Stimulated activated naive CD4-positive, alpha-beta T cell treated with Interleukin-2 at 50 U/mL for 16 hours (primary cell): Measurements from ENCODE around the gene PKNOX2.
"Not testable (repeated sequence)": the region's sequence is repeated elsewhere in the genome, so short reads cannot be mapped to it uniquely, and the experiment has no call there.

Source experiments
- DNase-seq: peaks from one replicate; lab custom pipeline; 2025; lab: John Stamatoyannopoulos, UW

The PKNOX2 gene

DNA sequence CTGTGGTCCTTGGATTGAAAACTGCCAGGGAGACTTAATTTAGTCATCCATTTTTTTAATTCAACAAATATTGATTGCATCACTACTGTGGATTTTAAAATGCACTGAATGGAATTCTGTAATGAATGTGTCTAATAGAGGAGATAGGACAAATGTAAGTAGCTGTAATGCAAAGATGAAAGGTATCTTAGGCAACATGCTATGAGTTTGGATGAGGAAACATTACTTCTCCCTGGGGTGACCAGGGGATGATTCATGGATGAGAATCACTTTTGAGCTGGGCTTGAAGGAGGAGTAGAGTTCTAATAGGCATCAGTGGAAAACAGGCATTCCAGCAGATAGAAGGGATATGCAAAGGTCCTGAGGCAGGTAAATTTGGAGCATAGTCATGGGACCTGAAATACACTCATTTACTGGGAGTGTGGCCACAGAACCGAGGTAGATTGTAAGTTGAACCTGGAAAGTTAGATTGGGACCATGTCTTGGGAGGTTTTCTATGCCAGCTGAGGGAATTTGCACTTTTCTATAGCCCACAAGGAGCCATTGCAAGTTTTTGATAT is 43.4 kb downstream of the PKNOX2 start:
- no peak for DNase-seq

DNA sequence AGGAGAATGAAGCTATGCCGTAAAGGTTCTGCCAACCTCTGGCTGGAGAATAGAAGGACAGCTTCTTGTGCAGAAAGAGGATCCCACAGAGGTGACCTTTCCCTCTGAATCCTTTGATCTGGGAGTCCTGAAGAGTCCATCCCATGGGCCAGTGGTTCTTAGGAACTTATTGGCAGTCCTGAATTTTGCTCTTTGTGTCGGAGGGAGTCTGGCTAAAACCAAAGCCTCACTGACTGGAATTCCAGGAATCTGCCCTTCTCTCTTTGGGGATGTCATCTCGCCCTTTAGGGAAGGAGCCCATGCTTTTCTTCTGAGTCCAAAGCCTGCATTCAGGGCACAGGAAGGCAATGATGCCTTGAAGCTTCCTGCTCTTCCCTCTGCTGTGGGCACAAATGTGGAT is 45.5 kb downstream of the PKNOX2 start:
- DNase-seq, result no peak

DNA sequence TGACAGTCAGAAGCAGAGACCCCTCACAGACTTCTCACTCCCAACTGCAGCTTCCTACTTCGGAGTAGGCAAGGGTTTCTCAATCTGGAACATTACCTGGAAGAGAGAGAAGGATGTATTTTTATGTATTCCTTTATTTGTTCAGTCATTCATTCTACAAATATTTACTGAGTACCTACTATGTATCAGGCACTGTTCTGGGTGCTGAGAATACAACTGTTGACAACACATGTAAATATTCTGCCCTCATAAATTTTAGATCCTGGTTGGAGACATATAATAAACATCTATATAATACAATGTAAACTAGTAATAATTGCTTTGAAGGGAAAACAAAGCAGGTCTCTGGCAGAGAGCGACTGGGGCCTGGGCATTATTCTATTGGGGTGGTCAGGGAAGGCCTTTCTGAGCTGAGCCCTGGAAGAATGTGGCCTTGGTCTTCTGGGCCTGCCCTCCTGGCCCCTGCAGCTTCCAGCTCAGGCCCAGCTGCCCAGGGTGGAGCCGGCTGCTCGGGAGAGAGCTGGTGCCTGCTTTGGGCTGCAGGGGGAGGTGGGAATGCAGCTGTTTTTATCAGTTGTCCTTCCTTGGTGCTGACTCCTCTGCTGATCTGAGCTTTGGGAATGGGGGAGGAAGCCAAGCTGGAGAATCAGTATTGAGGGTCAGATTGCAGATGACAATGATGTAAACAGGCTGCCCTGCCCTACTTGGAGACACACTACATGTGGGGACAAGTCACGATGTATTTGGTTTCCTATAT is 46.8 kb downstream of the PKNOX2 start:
- DNase-seq, result no peak

DNA sequence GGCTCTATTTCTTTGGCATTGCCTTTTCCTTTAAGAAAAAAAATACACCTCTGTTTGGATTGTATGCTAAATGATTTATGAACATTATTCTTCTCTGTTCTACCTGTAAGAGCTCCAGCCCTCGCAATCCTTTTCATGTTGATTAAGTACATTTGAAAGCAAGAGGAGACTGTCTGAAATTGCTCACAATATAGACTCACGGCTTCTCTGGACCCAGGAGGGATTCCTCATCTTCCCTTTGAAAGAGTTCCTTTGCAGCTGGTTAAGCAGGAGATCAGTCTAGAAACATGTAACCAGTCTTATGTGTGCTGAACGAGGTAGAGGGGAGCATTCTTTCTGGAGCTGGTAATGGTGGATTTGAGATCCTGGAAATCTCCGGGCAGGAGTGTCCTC is 47.4 kb downstream of the PKNOX2 start:
- DNase-seq, result no peak

DNA sequence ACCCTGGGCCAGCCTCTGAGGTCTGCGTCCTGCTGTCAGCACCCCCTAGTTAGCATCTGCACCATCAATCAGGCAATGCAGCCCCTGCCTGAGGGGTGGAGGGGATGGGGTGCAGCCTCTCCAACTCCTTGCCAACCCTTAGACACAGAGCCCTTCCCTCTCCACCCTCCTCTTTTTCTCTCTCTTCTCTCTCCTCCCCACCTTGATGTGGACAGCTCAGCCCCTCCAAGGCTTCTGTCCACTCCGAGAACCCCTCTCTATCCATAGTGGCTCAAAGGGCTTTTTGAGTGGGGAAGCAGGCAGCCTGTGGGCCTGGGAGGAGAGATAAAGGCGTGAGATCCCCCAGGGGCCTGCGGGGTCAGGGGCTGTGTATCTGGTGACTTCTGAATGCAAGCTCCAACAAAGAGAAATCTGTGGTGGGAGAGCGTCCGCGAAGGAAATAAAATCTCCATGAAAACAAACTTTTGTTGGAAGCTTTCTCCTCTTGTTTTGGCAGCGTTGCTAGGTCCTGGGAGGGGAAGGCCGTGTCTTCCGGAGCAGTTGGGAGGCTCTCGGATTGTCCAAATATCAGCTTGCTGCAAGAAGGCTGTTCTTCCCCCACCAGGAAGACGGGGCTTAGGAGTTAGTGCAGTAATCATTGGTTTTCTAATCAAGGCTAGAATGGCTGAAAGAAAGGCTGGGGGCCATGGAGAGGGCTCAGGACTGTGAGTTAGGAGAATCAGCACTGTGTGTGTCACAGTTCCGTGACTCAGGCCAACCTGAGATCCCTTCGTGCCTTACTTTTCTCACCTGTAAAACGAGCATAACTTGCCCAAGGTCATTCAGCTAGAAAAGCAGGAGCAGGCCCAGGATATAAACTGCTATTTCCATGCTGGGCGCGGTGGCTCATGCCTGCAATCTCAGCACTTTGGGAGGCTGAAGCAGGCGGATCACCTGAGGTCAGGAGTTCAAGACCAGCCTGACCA is 50.3 kb downstream of the PKNOX2 start:
- no peak for DNase-seq

DNA sequence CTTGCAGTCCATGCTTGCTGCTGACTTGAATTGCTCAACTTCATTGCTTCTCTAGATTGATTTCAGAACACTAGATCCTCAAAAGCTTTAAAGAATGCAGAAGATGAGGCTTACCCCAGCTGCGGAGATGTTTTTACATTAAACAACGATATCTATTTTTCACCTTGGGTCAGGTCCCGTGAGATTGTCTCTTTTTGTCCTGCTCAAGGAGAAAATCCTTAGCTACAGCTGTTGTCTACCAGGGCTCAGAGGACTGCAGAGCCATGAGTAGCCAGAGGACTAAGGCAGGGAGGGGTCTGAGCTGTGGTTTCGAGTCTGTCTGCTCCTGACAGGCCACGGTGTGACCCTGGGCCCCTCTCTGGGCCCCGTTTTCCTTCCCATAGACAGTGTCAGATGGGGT is 51.4 kb downstream of the PKNOX2 start:
- no peak for DNase-seq

DNA sequence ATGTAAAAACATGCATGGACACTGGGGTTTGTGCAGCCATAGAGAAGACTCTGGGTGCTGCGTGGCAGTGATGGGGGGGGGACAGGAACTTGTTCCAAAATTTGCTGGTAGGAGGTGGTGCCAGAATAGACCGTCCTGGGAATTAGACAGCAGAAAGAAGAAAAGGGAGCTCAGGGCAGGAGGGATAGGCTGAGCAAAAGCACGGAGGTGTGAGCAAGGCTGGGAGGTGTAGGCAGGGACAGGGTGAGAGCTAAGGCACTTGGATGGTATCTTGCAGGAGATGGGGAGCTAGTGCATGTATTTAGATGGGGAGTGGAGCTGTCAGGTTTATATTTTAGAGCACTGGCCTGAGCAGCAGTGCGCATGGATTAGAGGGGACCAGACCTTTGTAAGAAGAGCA is 53.8 kb downstream of the PKNOX2 start:
- DNase-seq, result no peak

DNA sequence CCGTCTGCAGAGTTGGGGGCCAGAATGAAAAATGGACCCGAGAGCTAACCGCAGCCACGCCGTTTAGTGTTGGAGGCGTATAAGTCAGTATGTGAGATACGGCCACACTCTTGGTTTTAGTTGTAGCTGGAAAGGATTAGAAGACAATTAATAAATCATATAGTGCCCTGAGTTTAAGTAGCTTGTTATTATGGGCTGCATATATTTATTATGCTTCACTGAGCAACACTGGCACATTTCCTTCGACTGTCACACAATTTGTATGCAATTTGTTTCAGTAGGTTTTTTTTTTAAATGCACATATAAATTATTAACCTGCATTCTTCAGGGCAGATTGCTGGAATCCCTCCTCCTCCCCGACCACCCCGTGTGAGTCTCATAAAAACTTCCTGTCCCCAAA is 56.9 kb downstream of the PKNOX2 start:
- DNase-seq, result no peak

DNA sequence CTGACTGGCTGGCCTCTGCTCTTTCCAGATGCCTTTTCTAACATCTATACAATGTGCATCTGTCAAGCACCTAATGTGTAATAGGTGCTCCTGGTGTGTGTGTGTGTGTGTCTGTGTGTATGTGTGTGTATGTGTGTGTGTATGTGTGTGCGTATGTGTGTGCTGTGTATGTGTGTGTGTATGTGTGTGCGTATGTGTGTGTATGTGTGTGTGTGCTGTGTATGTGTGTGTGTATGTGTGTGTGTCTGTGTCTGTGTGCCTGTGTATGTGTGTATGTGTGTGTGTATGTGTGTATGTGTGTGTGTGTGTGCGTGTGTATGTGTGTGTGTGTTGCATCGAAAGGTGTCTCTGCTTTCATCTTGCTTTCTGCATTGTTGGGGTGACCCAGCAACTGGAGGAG is 57.9 kb downstream of the PKNOX2 start:
- no peak for DNase-seq

DNA sequence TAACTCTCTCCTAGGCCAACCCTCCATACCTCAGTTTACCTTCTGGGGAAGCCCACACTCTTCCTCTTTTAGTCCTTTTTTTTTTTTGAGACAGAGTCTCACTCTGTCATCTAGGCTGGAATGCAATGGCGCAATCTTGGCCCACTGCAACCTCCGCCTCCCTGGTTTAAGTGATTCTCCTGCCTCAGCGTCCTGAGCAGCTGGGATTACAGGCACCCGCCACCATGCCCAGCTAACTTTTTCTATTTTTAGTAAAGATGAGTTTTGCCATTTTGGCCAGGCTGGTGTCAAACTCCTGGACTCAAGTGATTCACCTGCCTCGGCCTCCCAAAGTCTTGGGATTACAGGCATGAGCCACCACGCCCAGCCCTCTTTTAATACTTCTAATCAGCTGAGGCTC is 58.6 kb downstream of the PKNOX2 start:
- not testable (repeated sequence) for DNase-seq

DNA sequence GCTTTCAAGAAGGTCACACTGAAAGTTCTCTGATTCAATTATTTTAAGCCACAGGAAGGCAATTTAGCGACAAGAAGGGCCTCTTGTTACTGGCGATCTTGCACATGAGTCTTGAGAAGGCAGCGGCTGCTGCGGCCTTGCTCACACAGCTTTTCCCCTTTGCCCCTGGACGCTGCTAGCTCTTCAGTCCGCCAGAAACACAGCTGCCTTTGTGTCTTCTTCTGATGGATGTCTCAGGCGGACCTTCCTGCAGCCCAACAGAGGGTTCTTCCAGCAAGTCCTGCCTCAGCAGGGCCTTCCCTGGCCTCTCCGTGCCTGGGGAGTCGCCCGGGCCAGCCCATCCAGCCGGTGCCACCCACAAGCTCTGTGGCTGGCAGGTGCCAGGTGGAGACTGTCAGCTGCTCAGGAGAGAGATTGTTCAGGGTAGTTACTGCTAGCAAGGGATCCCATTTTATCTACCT is 59.4 kb downstream of the PKNOX2 start:
- no peak for DNase-seq

DNA sequence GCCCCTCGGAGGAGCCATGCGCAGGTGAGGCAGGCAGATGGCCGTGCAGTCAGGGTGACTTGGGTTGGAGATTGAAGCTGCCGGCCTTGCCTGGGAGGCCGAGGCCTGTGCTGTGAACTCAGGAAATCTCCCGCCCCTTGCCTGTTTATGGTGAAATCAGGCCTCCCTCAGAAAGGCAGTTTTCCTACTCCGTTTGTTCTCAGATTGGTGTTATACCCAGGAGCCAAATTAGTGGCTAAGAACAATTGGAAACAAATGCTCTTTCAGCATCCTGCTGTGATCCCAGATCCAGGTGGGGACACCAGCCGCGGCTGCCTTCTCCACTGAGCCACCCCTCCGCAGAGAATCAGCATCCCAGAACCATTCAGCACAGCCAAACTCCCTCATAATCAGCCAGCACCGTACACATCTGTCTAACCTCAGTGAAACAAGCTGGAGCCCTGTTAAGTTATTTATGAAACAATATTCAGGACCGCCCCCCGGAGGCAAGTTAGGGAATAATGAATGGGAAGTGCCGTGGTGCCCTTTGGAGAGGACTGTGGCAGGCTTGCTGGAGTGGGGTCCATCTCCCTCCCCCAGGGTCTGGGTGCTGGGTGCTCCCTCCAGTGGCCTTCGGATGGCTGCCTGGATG is 60.0 kb downstream of the PKNOX2 start:
- no peak for DNase-seq

DNA sequence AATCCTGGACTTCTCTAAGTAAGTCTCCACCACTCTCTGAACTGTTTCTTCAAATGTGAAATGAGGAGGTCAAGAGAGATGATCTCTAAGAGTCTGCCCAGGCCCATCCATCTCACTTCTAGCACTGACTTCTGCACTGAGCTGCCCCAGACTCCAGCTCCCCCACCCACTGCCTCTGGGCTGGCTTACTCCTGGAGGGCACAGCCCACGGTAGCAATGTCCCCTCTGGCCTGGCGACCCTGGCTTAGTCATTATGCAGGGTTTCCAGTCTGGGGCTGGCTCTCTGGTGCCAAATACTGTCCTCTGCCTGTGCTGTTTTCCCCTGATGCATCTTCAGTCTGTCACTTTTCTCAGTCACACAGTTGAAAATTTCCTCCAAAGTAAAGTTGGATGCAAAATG is 60.9 kb downstream of the PKNOX2 start:
- DNase-seq, result no peak

DNA sequence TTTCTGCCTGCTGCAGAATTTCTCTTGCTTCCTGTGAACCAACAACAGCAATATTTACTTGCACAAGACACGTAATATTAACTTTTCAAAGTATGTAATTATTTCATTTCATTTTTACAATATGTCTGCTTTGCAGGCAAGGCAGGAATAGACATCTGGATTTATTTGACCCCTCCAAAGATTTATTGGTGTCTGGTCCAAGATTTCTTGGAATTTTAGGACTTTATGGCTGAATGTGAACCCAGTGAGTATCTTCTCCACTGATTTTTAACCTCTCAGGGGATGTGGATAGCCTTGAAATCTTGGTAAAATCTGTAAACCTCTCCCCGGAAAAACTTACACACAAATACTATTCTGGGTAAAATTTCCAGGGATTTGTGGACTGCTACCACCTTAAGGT is 61.5 kb downstream of the PKNOX2 start:
- no peak for DNase-seq

DNA sequence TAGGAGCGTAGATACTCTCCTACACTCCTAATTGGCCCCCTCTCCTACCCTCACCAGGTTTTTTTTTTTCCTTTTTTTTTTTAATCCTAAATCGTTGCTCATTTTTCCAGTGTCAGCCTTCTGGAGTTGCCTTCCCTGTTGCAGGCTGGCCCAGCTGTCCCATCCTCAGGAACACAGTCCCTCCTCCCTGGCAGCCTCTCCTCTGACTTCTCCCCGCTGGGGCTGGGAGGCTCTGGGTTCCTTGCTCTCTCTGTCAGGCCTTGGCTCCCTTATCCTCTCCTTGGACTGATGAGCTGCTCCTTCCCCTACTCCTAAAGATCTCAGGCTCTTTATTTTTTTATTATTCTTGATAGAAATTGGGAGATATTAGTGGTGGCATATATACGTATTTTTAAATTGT is 62.2 kb downstream of the PKNOX2 start:
- DNase-seq, result no peak

DNA sequence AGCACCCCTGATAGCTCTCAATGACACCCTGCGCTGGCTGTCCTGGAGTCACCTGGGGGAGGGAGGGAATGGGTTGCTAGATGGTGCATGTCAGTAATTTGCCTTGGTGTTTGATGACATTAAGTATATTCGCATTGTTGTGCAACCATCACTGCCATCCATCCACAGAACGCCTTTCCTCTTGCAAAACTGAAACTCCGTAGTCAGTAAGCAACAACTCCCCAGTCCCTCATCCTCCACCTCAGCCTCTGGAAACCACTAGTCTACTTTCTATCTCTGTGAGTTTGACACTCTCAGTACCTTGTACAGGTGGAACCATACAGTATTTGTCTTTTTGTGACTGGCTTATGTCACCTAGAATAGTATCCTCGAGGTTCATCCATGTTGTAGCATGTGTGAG is 62.6 kb downstream of the PKNOX2 start:
- no peak for DNase-seq

DNA sequence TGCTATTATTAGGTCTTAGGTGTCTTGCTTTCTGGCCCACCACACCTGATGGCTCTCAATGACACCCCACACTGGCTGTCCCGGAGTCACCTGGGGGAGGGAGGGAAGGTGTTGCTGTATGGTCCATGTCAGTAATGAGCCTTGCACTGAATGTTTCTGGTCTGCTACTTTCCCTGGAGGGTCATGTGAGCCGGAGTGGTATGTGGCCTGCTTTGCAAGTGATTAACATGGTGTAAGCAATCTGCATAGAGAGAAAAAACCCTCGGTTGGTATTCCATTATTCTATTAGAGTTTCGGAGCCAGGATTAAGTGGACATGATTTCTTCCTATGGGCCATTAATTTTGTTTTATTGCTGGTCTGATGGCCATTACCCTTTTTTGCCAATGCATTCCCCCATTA is 63.9 kb downstream of the PKNOX2 start:
- DNase-seq, result no peak

DNA sequence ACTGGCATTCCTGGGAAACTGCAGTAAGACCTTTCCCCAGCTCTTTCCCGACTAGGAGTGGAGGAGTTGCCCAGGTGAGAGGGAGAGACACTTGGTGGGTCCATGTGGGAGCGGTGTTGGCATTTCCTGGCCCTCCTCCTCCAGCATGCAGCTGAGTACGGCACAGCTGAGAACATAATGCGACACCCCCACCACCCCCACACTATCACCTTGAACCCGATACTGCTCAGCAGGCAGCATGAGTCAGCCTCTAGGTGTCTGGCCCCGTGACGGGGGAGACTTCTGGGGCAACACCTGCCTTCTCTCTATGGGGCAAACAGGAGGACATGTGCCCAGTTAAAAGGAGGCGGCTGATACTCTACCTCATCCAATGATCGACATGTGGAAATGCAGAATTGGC is 64.4 kb downstream of the PKNOX2 start:
- no peak for DNase-seq

DNA sequence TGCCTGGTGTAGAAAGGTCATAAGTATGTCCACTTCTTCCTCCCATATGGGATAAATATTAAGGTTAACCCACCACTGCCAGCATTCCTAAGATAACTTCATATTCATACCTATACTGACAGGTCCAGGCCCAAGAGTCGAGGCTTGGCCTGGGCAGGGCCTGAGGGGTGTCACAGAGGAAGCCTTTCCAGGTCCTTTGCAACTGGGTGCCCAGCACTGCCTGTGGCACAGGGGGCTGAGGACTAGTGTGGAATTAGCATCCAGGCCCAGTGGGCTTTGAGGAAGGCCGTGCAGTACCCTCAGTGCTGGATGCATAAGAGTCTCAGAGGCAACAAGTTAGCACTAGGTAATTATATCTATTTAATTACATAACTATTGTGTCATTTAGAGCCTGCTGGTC is 65.4 kb downstream of the PKNOX2 start:
- no peak for DNase-seq

DNA sequence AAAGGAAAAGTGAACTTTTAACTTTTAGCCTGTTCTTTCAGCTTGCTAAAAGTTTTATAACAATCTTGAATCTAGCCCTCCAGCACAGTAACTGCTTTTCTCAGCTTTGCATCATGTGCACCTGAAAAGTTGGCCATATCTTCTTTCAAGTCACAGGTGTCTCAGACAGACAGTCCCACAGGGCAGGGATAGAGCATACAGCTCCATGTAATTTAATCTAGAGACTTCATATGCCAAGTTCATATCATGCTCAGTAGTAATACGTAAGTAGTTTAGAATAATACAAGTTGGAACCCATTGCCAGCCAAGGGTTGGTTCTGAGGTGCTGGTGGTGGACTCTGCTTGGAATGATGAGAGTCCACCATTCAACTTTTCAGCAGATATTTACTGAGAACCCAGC is 68.6 kb downstream of the PKNOX2 start:
- no peak for DNase-seq

DNA sequence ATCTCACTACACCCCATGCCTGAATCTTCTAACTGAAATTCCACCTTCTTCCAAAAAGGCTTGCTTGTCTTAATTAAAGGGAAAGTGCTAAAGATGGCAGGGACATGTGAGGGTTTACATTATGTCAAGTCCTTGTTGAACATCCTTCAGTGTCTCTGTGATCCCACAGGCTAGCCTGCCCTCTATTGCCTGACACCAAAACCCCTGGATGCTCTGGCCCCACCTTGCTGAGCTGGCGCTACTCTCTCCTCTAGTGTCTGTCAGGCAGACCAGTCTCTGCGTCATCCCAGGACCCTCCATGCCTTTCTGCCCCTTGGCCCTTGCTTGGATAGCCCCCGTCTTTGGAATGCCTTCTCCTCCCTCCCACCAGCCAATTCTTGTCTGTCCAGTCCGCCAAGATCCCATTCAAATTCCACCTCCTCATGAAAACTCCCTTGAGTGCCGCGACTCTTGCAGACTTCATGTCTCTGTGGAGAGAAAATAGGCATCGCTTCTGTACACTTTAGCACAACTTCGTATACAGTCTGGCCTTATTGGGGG is 69.3 kb downstream of the PKNOX2 start:
- no peak for DNase-seq

DNA sequence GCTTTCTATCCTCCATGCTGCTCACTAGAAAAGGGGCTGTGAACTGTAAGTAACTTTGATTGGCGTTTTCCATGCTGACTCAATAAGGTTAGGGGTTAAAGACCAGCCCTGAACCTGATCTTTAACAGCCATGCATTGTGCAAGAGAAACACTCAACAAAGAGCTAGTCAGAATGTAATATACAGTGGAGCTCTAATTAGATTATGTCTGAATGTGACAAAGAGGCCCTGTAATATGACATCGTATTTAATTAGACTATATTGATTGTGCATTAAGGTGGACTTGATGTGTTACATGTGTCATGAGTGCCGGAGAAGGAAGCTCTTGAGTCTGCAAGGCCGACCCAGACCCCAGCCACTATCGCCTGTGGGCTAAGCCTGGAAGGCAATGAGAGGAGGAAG is 70.5 kb downstream of the PKNOX2 start:
- DNase-seq, result no peak
